GM13976 (cell line): ENCODE results near the gene STK24.

ENCODE experiments used
- DNase-seq: peaks from one replicate; pipeline ENCODE4 v3.0.0; 2012; ENCODE audit warnings: low spot score
- CTCF ChIP-seq: IDR thresholded peaks from 2 replicates; pipeline ENCODE4 v1.5.1; 2012; ENCODE audit warnings: borderline replicate concordance, mild to moderate bottlenecking; ENCODE audit not compliant: insufficient read depth; ENCODE audit errors: extremely low read depth, missing control alignments, control extremely low read depth
- in situ Hi-C: fragments of 300-500 bp; cut with MboI; formaldehyde crosslinking; loops from one replicate; pipeline ENCODE4 v1.12.0; 2022; ENCODE audit warnings: low sequenced_read_pairs, mixed read lengths, inconsistent platforms; ENCODE audit not compliant: unreplicated experiment

STK24 gene

GRCh38 chr13:98484289-98485219 lies 92.4 kb downstream of the STK24 start:
- DNase-seq, result peak; percentile 77
- no peak for TF ChIP-seq CTCF
- in situ Hi-C loops, result no loop called here

- no peak for TF ChIP-seq CTCF
- DNase-seq, result no peak
- in situ Hi-C loops, result no loop called here
These were observed 93.2 kb downstream of the STK24 start for GRCh38 chr13:98483601-98484288.

GRCh38 chr13:98482476-98483444 lies 94.1 kb downstream of the STK24 start:
- in situ Hi-C loops, result no loop called here
- peak; percentile 43 for TF ChIP-seq CTCF
- peak; percentile 64 for DNase-seq

- in situ Hi-C loops, result no loop called here
- DNase-seq, result peak; percentile 73
- TF ChIP-seq CTCF, result no peak
These were observed 95.7 kb downstream of the STK24 start for GRCh38 chr13:98480915-98481877.

- in situ Hi-C loops, result no loop called here
- no peak for DNase-seq
- no peak for TF ChIP-seq CTCF
These were observed 97.4 kb downstream of the STK24 start for GRCh38 chr13:98479496-98480003.
